DND-41 (cell line): ENCODE measurements around the gene MALRD1.

Experiments used
- ATAC-seq: fragments of 200-7000 bp; cut with Tn5 transposase; 3 replicates; pipeline ENCODE4 v1.9.1; 2021; ENCODE audit warnings: low read depth; ENCODE audit not compliant: insufficient read depth
- DNase-seq: peaks from one replicate; pipeline ENCODE4 v3.0.0-alpha.2; 2020
- H2AFZ ChIP-seq: 2 replicates; pipeline ENCODE4 v1.6.0; 2012; ENCODE audit warnings: low read depth, low read length
- H3K27ac ChIP-seq: 2 replicates; pipeline ENCODE4 v1.5.1; 2012; ENCODE audit warnings: low read length, inconsistent platforms
- H3K27me3 ChIP-seq: fragments of 200-600 bp; sonication (generic); 2 replicates; pipeline ENCODE4 v1.6.0; 2012; ENCODE audit warnings: low read length, mild to moderate bottlenecking, inconsistent platforms; ENCODE audit not compliant: insufficient read depth, poor library complexity
- H3K36me3 ChIP-seq: 2 replicates; pipeline ENCODE4 v1.5.1; 2012; ENCODE audit warnings: low read length, inconsistent platforms; ENCODE audit not compliant: insufficient read depth
- H3K4me1 ChIP-seq: 2 replicates; pipeline ENCODE4 v1.5.1; 2012; ENCODE audit warnings: mild to moderate bottlenecking, low read length; ENCODE audit not compliant: insufficient read depth
- H3K4me2 ChIP-seq: 2 replicates; pipeline ENCODE4 v1.6.0; 2012; ENCODE audit warnings: mild to moderate bottlenecking, moderate library complexity, low read length, inconsistent platforms; ENCODE audit not compliant: insufficient read depth
- H3K4me3 ChIP-seq, 2 experiments: fragments of 200-600 bp in 1 of 2; shearing (Covaris generic) in 1 of 2; 2 replicates each; pipeline ENCODE4 v1.5.1; 2012 to 2016; ENCODE audit warnings: inconsistent platforms in 2 of 2, low read length in 2 of 2, mild to moderate bottlenecking in 2 of 2, low read depth in 1 of 2, moderate library complexity in 1 of 2
- H3K79me2 ChIP-seq: 2 replicates; pipeline ENCODE4 v1.6.0; 2012; ENCODE audit warnings: low read length, inconsistent platforms; ENCODE audit not compliant: insufficient read depth
- H3K9ac ChIP-seq: 2 replicates; pipeline ENCODE4 v1.6.0; 2012; ENCODE audit warnings: low read depth, mild to moderate bottlenecking, inconsistent platforms, low read length, moderate library complexity
- H3K9me3 ChIP-seq: 2 replicates; pipeline ENCODE4 v1.5.1; 2012; ENCODE audit warnings: low read length, moderate library complexity, mild to moderate bottlenecking, inconsistent platforms; ENCODE audit not compliant: insufficient read depth, severe bottlenecking
- H4K20me1 ChIP-seq: 2 replicates; pipeline ENCODE4 v1.6.0; 2012; ENCODE audit warnings: low read length; ENCODE audit not compliant: insufficient read depth
- CTCF ChIP-seq: IDR thresholded peaks from 2 replicates; pipeline ENCODE4 v1.5.1; 2012; ENCODE audit warnings: borderline replicate concordance, low read length, moderate library complexity, mild to moderate bottlenecking; ENCODE audit not compliant: poor library complexity, severe bottlenecking; ENCODE audit errors: extremely low read depth
- EZH2 ChIP-seq: IDR thresholded peaks from 3 replicates; pipeline ENCODE4 v1.6.1; 2012; ENCODE audit warnings: borderline replicate concordance, low read depth, mild to moderate bottlenecking, moderate library complexity, low read length, inconsistent platforms; ENCODE audit not compliant: severe bottlenecking

MALRD1 gene

GRCh38 chr10:19688344-19688743 is 639.7 kb downstream of the MALRD1 start:
- Histone ChIP-seq H4K20me1 (no peaks in the 10 kb centered on the region), H3K9me3 (no peaks in the 10 kb centered on the region), H2AFZ (no peak overlapping the region), H3K79me2 (no peaks in the 10 kb centered on the region), H3K36me3 (no peaks in the 10 kb centered on the region), H3K4me1 (no peaks in the 10 kb centered on the region), H3K4me3 (no peak overlapping the region), H3K9ac (no peak overlapping the region), H3K4me2 (no peak overlapping the region), H3K27me3 (no peaks in the 10 kb centered on the region), H3K27ac (no peak overlapping the region)
- no peak for TF ChIP-seq EZH2
- DNase-seq (no peak), ATAC-seq (no peak)

GRCh38 chr10:19689231-19689630 is 640.6 kb downstream of the MALRD1 start:
- no peak for DNase-seq
- H3K9ac ChIP-seq: no peak overlapping the region
- no peaks in the 10 kb centered on the region for H3K9me3 ChIP-seq
- H3K27me3 ChIP-seq: no peaks in the 10 kb centered on the region
- no peak overlapping the region for H3K4me3 ChIP-seq
- no peak overlapping the region for H3K4me2 ChIP-seq
- TF ChIP-seq CTCF (no peak), EZH2 (no peak)
- no peak overlapping the region for H2AFZ ChIP-seq
- ATAC-seq: no peak
- no peaks in the 10 kb centered on the region for H3K4me1 ChIP-seq
- H3K36me3 ChIP-seq: no peaks in the 10 kb centered on the region
- no peaks in the 10 kb centered on the region for H3K79me2 ChIP-seq
- H3K27ac ChIP-seq: no peak overlapping the region
- H4K20me1 ChIP-seq: no peaks in the 10 kb centered on the region

- H3K4me2 ChIP-seq: no peak overlapping the region
- ATAC-seq (no peak), DNase-seq (no peak)
- no peak overlapping the region for H3K9ac ChIP-seq
- H3K27ac ChIP-seq: no peak overlapping the region
- no peak overlapping the region for H3K4me3 ChIP-seq
- no peaks in the 10 kb centered on the region for H3K9me3 ChIP-seq
- no peaks in the 10 kb centered on the region for H3K36me3 ChIP-seq
- no peaks in the 10 kb centered on the region for H4K20me1 ChIP-seq
- no peaks in the 10 kb centered on the region for H3K79me2 ChIP-seq
- TF ChIP-seq CTCF (no peak), EZH2 (no peak)
- no peaks in the 10 kb centered on the region for H3K4me1 ChIP-seq
- H3K27me3 ChIP-seq: no peaks in the 10 kb centered on the region
- no peak overlapping the region for H2AFZ ChIP-seq
Measured at GRCh38 chr10:19699299-19699698, 650.7 kb downstream of the MALRD1 start.

GRCh38 chr10:19701427-19702052 is 652.9 kb downstream of the MALRD1 start:
- Histone ChIP-seq H3K27ac (no peak overlapping the region), H3K27me3 (no peaks in the 10 kb centered on the region), H3K4me1 (no peaks in the 10 kb centered on the region), H3K9me3 (no peaks in the 10 kb centered on the region), H3K36me3 (no peaks in the 10 kb centered on the region), H3K4me2 (no peak overlapping the region), H3K79me2 (no peaks in the 10 kb centered on the region), H4K20me1 (no peaks in the 10 kb centered on the region), H3K4me3 (no peak overlapping the region), H3K9ac (no peak overlapping the region), H2AFZ (no peak overlapping the region)
- no peak for DNase-seq
- ATAC-seq: no peak
- no peak for TF ChIP-seq CTCF
